ENCODE measurements around the gene SCFD2.

SCFD2 gene

DNA sequence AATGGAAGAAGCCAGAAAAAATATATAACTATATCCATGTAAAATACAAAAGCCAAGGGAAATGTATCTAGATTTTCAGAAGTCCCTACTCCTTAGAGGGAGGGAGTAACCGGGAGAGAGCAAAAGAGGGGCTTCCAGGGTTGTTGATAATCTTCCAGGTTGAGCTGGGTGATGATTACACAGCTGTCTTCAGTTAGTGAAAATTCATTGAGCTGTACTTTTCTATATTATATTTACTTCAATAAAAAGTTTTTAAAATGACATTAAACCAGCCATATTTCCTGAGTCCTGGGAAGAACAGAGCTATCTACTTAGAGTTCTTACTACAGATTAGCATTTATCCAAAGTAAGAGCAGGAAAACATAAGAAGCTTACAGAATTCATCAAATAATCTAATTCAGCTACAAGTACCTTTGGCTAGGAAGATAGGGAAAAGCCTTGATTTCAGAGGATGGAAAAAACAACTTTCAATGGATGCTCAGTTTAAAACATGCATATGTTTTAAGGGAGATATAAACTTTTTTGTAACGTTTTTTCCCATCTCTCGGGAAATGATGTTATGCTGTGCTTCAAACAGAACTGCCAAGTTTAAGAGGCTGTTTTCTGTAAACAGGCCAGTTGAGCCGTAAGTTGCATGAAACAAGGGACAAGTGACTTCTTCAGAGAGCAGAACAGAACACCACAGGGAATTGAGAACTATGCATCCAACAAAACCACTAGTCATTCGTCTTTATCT lies 204.6 kb downstream of the SCFD2 start:
- TF ChIP-seq FOXP2 (optimal IDR thresholded peaks at IDR 0.05; ENCODE audit: borderline replicate concordance, extremely low read depth, extremely low read length, insufficient read depth), result no peak
- TF ChIP-seq TAF1 (IDR thresholded peaks at IDR 0.05; ENCODE audit: borderline replicate concordance, insufficient read depth, low read length), result no peak
- no peak for TF ChIP-seq SIN3A (IDR thresholded peaks at IDR 0.05; ENCODE audit: borderline replicate concordance, insufficient read depth, low read length)
- TF ChIP-seq, protein P1, sequence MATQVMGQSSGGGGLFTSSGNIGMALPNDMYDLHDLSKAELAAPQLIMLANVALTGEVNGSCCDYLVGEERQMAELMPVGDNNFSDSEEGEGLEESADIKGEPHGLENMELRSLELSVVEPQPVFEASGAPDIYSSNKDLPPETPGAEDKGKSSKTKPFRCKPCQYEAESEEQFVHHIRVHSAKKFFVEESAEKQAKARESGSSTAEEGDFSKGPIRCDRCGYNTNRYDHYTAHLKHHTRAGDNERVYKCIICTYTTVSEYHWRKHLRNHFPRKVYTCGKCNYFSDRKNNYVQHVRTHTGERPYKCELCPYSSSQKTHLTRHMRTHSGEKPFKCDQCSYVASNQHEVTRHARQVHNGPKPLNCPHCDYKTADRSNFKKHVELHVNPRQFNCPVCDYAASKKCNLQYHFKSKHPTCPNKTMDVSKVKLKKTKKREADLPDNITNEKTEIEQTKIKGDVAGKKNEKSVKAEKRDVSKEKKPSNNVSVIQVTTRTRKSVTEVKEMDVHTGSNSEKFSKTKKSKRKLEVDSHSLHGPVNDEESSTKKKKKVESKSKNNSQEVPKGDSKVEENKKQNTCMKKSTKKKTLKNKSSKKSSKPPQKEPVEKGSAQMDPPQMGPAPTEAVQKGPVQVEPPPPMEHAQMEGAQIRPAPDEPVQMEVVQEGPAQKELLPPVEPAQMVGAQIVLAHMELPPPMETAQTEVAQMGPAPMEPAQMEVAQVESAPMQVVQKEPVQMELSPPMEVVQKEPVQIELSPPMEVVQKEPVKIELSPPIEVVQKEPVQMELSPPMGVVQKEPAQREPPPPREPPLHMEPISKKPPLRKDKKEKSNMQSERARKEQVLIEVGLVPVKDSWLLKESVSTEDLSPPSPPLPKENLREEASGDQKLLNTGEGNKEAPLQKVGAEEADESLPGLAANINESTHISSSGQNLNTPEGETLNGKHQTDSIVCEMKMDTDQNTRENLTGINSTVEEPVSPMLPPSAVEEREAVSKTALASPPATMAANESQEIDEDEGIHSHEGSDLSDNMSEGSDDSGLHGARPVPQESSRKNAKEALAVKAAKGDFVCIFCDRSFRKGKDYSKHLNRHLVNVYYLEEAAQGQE (IDR thresholded peaks at IDR 0.05; ENCODE audit: insufficient read depth in 1 of 2, low read depth in 2 of 2, low read length in 2 of 2), result no peak
- TF ChIP-seq POLR2AphosphoS5 (IDR thresholded peaks at IDR 0.05; ENCODE audit: low read depth, low read length), result no peak

DNA sequence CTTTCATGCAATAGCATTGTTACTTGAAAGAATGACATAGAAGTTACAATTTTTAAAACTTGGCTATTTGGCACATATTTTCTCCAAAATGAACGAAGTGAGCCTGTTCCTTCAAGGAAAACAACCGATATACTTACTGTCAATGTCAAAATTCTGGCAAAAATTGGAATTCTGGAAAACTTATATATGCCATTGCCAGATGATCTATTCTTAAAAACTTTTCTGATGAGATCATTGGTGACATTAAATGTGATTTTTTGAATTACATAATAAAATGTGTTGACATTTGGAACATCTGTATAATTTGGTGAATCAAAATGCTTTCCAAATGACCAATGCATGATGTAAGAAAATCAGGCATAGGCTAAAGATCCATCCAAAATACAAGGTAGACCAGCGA lies 209.0 kb downstream of the SCFD2 start:
- TF ChIP-seq TAF1 (IDR thresholded peaks at IDR 0.05; ENCODE audit: borderline replicate concordance, insufficient read depth, low read length), result no peak
- TF ChIP-seq, protein P1 (IDR thresholded peaks at IDR 0.05; ENCODE audit: insufficient read depth in 1 of 2, low read depth in 2 of 2, low read length in 2 of 2), result no peak
- no peak for TF ChIP-seq SIN3A (IDR thresholded peaks at IDR 0.05; ENCODE audit: borderline replicate concordance, insufficient read depth, low read length)
- no peak for TF ChIP-seq FOXP2 (optimal IDR thresholded peaks at IDR 0.05; ENCODE audit: borderline replicate concordance, extremely low read depth, extremely low read length, insufficient read depth)
- TF ChIP-seq POLR2AphosphoS5 (IDR thresholded peaks at IDR 0.05; ENCODE audit: low read depth, low read length), result no peak

DNA sequence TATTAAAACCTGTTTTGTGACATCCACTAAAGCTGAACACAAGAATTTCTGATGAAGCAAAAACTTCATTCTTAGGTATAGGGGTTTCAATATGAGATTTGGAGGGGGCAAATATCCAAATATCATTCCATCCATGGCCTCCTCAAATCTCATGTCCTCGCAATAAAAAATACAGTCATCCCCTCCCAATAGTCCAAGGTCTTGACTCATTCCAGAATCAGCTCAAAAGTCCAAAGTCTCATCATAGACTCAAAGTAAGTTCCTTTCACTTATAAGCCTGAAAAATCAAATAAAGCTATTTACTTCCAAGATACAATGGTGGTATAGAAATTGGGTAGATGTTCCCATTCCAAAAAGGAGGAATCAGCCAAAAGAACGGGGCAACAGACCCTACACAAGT lies 213.4 kb downstream of the SCFD2 start:
- TF ChIP-seq FOXP2 (optimal IDR thresholded peaks at IDR 0.05; ENCODE audit: borderline replicate concordance, extremely low read depth, extremely low read length, insufficient read depth), result no peak
- TF ChIP-seq, protein P1 (IDR thresholded peaks at IDR 0.05; ENCODE audit: insufficient read depth in 1 of 2, low read depth in 2 of 2, low read length in 2 of 2), result no peak
- TF ChIP-seq SIN3A (IDR thresholded peaks at IDR 0.05; ENCODE audit: borderline replicate concordance, insufficient read depth, low read length), result no peak
- TF ChIP-seq TAF1 (IDR thresholded peaks at IDR 0.05; ENCODE audit: borderline replicate concordance, insufficient read depth, low read length), result no peak
- no peak for TF ChIP-seq POLR2AphosphoS5 (IDR thresholded peaks at IDR 0.05; ENCODE audit: low read depth, low read length)

DNA sequence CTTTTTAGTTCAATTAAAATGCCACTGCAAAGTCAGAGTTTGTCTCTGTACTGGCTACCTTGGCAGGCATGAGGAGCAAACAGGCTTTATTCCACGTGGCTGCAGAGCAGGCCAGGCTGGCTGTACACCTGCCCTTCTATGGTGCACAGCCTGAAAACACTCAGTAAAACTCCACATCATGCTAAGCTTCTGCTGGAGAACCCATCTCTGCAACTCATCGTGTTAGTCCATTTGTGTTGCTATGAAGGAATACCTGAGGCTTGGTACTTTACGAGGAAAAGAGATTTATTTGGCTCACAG lies 214.4 kb downstream of the SCFD2 start:
- TF ChIP-seq SIN3A (IDR thresholded peaks at IDR 0.05; ENCODE audit: borderline replicate concordance, insufficient read depth, low read length), result no peak
- no peak for TF ChIP-seq TAF1 (IDR thresholded peaks at IDR 0.05; ENCODE audit: borderline replicate concordance, insufficient read depth, low read length)

DNA sequence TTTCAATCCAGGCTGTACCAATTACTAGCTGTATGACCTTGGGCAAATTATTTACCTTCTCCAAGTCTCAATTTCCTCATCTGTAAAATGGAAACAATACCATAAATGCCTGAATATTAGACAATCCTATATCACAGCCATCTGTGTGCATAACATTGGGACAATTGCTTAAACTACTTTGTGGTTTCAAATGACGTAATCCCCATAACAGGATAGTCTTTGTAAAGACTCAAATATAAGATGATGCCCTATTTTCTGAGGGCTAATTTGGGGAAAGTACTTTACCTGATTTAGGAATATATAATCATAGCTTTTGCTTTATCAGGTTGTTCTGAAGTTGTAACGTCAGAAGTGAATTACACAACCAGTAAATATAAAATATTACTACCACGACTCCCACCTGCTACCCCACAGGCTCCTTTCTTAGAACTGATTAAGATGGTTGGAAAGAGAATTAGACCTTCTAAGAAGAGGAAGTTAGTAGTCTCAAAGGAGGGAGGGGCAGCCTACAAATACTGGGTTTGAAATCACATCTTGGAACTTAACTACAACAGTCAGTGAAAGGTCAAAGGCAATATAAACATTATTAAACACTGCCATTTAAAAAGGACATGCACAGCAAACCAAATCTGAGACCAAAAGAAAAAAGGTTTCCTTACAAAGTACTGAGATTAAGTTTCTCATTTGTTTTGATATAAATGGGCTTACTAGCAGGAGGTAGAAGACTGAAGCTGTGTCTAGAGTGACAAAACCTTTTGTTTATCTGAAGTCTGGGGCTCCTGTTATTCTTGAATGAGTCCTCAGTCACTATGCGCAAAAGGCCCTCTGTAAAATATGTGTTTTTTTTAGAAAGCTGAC lies 215.0 kb downstream of the SCFD2 start:
- no peak for TF ChIP-seq TAF1 (IDR thresholded peaks at IDR 0.05; ENCODE audit: borderline replicate concordance, insufficient read depth, low read length)
- TF ChIP-seq, protein P1 (IDR thresholded peaks at IDR 0.05; ENCODE audit: insufficient read depth in 1 of 2, low read depth in 2 of 2, low read length in 2 of 2), result no peak
- no peak for TF ChIP-seq POLR2AphosphoS5 (IDR thresholded peaks at IDR 0.05; ENCODE audit: low read depth, low read length)
- no peak for TF ChIP-seq FOXP2 (optimal IDR thresholded peaks at IDR 0.05; ENCODE audit: borderline replicate concordance, extremely low read depth, extremely low read length, insufficient read depth)
- no peak for TF ChIP-seq SIN3A (IDR thresholded peaks at IDR 0.05; ENCODE audit: borderline replicate concordance, insufficient read depth, low read length)

All from PFSK-1 (cell line).